H9 (cell line): ENCODE data around the gene SGCD. TPM values are rescaled to one million over a fixed set of nuclear protein-coding genes. Genes with fewer than 3 reads are reported as not detected.

Source experiments
- DNase-seq: peaks from one replicate; pipeline ENCODE4 v3.0.0-alpha.2; 2017
- H2AFZ ChIP-seq: one replicate; pipeline ENCODE4 v1.6.1; 2013; ENCODE audit warnings: mild to moderate bottlenecking, low read length, control low read depth, moderate library complexity
- H2AK5ac ChIP-seq: 2 replicates; pipeline ENCODE4 v1.6.1; 2013; ENCODE audit warnings: low read length, control low read depth, mixed read lengths; ENCODE audit not compliant: insufficient read length
- H2BK120ac ChIP-seq: one replicate; pipeline ENCODE4 v1.6.1; 2013; ENCODE audit warnings: low read depth, mild to moderate bottlenecking, low read length, control low read depth, inconsistent platforms; ENCODE audit not compliant: poor library complexity, severe bottlenecking
- H2BK12ac ChIP-seq: 2 replicates; pipeline ENCODE4 v1.6.1; 2013; ENCODE audit warnings: low read length, control low read depth, mixed read lengths, low read depth; ENCODE audit not compliant: insufficient read length
- H2BK15ac ChIP-seq: 2 replicates; pipeline ENCODE4 v1.6.1; 2013; ENCODE audit warnings: low read depth, low read length, control low read depth
- H2BK20ac ChIP-seq: one replicate; pipeline ENCODE4 v1.6.1; 2013; ENCODE audit warnings: low read depth, mild to moderate bottlenecking, low read length, control low read depth, inconsistent platforms; ENCODE audit not compliant: poor library complexity, severe bottlenecking
- H2BK5ac ChIP-seq: 2 replicates; pipeline ENCODE4 v1.6.1; 2013; ENCODE audit warnings: low read length, control low read depth, mixed read lengths; ENCODE audit not compliant: insufficient read length
- H3K14ac ChIP-seq: 2 replicates; pipeline ENCODE4 v1.6.1; 2013; ENCODE audit warnings: low read length, control low read depth; ENCODE audit not compliant: insufficient read depth
- H3K18ac ChIP-seq: 2 replicates; pipeline ENCODE4 v1.6.1; 2013; ENCODE audit warnings: low read depth, mild to moderate bottlenecking, mixed read lengths, low read length, control low read depth; ENCODE audit not compliant: insufficient read length
- H3K23ac ChIP-seq: 2 replicates; pipeline ENCODE4 v1.6.1; 2013; ENCODE audit warnings: low read length, control low read depth, mixed read lengths, low read depth; ENCODE audit not compliant: insufficient read length
- H3K23me2 ChIP-seq: 2 replicates; pipeline ENCODE4 v1.6.1; 2013; ENCODE audit warnings: low read depth, mild to moderate bottlenecking, mixed read lengths, low read length, control low read depth; ENCODE audit not compliant: insufficient read length, poor library complexity, severe bottlenecking
- H3K27ac ChIP-seq: 2 replicates; pipeline ENCODE4 v1.5.1; 2013; ENCODE audit warnings: low read length, control low read depth, mixed read lengths, low read depth; ENCODE audit not compliant: insufficient read length
- H3K27me3 ChIP-seq: 2 replicates; pipeline ENCODE4 v1.6.1; 2013; ENCODE audit warnings: low read length, control low read depth, inconsistent platforms; ENCODE audit not compliant: insufficient read depth
- H3K4ac ChIP-seq: 2 replicates; pipeline ENCODE4 v1.6.1; 2013; ENCODE audit warnings: low read depth, mild to moderate bottlenecking, control low read depth, inconsistent platforms, low read length, moderate library complexity
- H3K4me1 ChIP-seq: 2 replicates; pipeline ENCODE4 v1.6.1; 2013; ENCODE audit warnings: low read length, control low read depth, inconsistent platforms; ENCODE audit not compliant: insufficient read depth
- H3K4me2 ChIP-seq: 2 replicates; pipeline ENCODE4 v1.6.1; 2013; ENCODE audit warnings: low read length, control low read depth, mixed read lengths; ENCODE audit not compliant: insufficient read length, insufficient read depth
- H3K56ac ChIP-seq: 2 replicates; pipeline ENCODE4 v1.6.1; 2013; ENCODE audit warnings: low read depth, mild to moderate bottlenecking, mixed read lengths, low read length, control low read depth; ENCODE audit not compliant: insufficient read length
- H3K79me1 ChIP-seq: 2 replicates; pipeline ENCODE4 v1.6.1; 2013; ENCODE audit warnings: low read depth, mild to moderate bottlenecking, moderate library complexity, low read length, control low read depth, inconsistent platforms; ENCODE audit not compliant: insufficient read depth, poor library complexity, severe bottlenecking
- H3K79me2 ChIP-seq: 2 replicates; pipeline ENCODE4 v1.6.1; 2013; ENCODE audit warnings: low read length, control low read depth, inconsistent platforms; ENCODE audit not compliant: insufficient read depth
- H3K9ac ChIP-seq: 2 replicates; pipeline ENCODE4 v1.6.1; 2013; ENCODE audit warnings: low read length, control low read depth, mixed read lengths; ENCODE audit not compliant: insufficient read length; ENCODE audit errors: extremely low read depth
- H3K9me3 ChIP-seq: one replicate; pipeline ENCODE4 v1.6.1; 2013; ENCODE audit warnings: low read depth, low read length, inconsistent platforms; ENCODE audit not compliant: control insufficient read depth
- H3T11ph ChIP-seq: one replicate; pipeline ENCODE4 v1.6.1; 2013; ENCODE audit warnings: mild to moderate bottlenecking, low read length, control low read depth, inconsistent platforms
- H4K20me1 ChIP-seq: one replicate; pipeline ENCODE4 v1.6.1; 2013; ENCODE audit not compliant: control insufficient read depth, insufficient read length, insufficient read depth
- H4K5ac ChIP-seq: 2 replicates; pipeline ENCODE4 v1.6.1; 2013; ENCODE audit warnings: low read depth, mild to moderate bottlenecking, mixed read lengths, low read length, control low read depth; ENCODE audit not compliant: insufficient read length
- H4K8ac ChIP-seq: replicated peaks from 2 replicates; pipeline ENCODE4 v1.6.1; 2013; ENCODE audit warnings: low read length, control low read depth, mixed read lengths, low read depth; ENCODE audit not compliant: insufficient read length
- H4K91ac ChIP-seq: 2 replicates; pipeline ENCODE4 v1.6.1; 2013; ENCODE audit warnings: low read depth, mild to moderate bottlenecking, moderate library complexity, mixed read lengths, low read length, control low read depth; ENCODE audit not compliant: insufficient read length
- H3K27ac Mint-ChIP-seq, 3 experiments: 2 replicates in 2 of 3; 3 replicates in 1 of 3; pipeline ENCODE4 v1.8.0; 2020 to 2021; ENCODE audit warnings: mixed read lengths in 3 of 3, mild to moderate bottlenecking in 1 of 3, moderate library complexity in 1 of 3
- H3K27me3 Mint-ChIP-seq: 2 replicates; pipeline ENCODE4 v1.8.0; 2021; ENCODE audit warnings: low read depth, mild to moderate bottlenecking, moderate library complexity, mixed read lengths
- H3K36me3 Mint-ChIP-seq, 3 experiments: 2 replicates in 2 of 3; 3 replicates in 1 of 3; pipeline ENCODE4 v1.8.0; 2020 to 2021; ENCODE audit warnings: low read depth in 3 of 3, mixed read lengths in 3 of 3; ENCODE audit not compliant: insufficient read depth in 1 of 3
- H3K4me1 Mint-ChIP-seq, 2 experiments: 2 replicates each; pipeline ENCODE4 v1.8.0; 2020; ENCODE audit warnings: mixed read lengths in 2 of 2
- H3K4me3 Mint-ChIP-seq, 2 experiments: 2 replicates in 1 of 2; 3 replicates in 1 of 2; pipeline ENCODE4 v1.8.0; 2020 to 2021; ENCODE audit warnings: mild to moderate bottlenecking in 2 of 2, mixed read lengths in 2 of 2, moderate library complexity in 1 of 2
- H3K9me3 Mint-ChIP-seq, 2 experiments: 2 replicates in 1 of 2; 3 replicates in 1 of 2; pipeline ENCODE4 v1.8.0; 2020; ENCODE audit warnings: mild to moderate bottlenecking in 2 of 2, mixed read lengths in 2 of 2, moderate library complexity in 1 of 2
- WGBS: extraction: QIAGEN DNeasy Blood & Tissue Kit; methylation state at CpG from one replicate; pipeline ENCODE4 v1.1.7; 2013; ENCODE audit warnings: missing lambda C conversion rate, low lambda C conversion rate, mixed read lengths; ENCODE audit not compliant: insufficient read length; ENCODE audit errors: extremely low coverage; 5-methylcytosine and 5-hydroxymethylcytosine counted together
- total RNA-seq: library from RNA; stranded (reverse); gene quantifications from 2 replicates; pipeline ENCODE4 v1.2.1, GENCODE V29; 2021
- TF ChIP-seq, protein P1 (sequence below): fragments of 200-600 bp; sonication (generic); conservative IDR thresholded peaks from 3 replicates; pipeline ENCODE4 v1.8.0; 2021; ENCODE audit warnings: antibody characterized with exemption, mild to moderate bottlenecking

SGCD gene
- total RNA-seq, 1 experiment from 2014 or later, result 0.11 TPM

DNA sequence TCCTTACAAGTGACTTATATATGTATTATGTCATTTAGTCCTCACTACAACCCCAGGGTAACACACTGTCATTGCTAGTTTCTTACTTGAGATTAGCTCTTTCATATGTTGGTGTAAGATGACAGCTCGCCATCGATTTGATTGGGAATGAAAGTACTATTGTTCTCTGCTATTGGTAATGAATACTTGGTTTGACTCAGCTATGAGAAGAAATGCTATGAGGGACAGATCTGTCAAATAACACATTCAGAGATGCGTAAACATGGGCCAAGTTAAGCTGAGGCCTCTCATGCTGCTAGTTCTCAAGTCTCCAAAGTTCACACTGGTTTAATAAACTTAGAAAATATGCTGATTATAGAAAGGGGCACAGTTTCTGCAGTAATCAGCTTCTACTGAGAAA lies 142.7 kb downstream of the SGCD start:
- no peak overlapping the region for H2BK15ac ChIP-seq
- H3K27ac Mint-ChIP-seq, result no peak overlapping the region

More for the DNA sequence above, 142.7 kb downstream of the SGCD start:
- no peaks in the 10 kb centered on the region for H4K20me1 ChIP-seq
- no CpG with 5 or more reads among the region's 3 CpGs for WGBS
- no peaks in the 10 kb centered on the region for H3K27me3 Mint-ChIP-seq
- H3K27ac ChIP-seq, result no peak overlapping the region
- no peak overlapping the region for H3K18ac ChIP-seq
- H2BK20ac ChIP-seq, result no peak overlapping the region
- H2BK12ac ChIP-seq, result no peak overlapping the region
- DNase-seq, result no peak
- no peaks in the 10 kb centered on the region for H3K9me3 ChIP-seq
- no peak overlapping the region for H3K9ac ChIP-seq
- H3K4me1 Mint-ChIP-seq, result no peaks in the 10 kb centered on the region; a peak in 1 of 4 replicates
- no peak overlapping the region for H2AFZ ChIP-seq
- TF ChIP-seq, protein P1, sequence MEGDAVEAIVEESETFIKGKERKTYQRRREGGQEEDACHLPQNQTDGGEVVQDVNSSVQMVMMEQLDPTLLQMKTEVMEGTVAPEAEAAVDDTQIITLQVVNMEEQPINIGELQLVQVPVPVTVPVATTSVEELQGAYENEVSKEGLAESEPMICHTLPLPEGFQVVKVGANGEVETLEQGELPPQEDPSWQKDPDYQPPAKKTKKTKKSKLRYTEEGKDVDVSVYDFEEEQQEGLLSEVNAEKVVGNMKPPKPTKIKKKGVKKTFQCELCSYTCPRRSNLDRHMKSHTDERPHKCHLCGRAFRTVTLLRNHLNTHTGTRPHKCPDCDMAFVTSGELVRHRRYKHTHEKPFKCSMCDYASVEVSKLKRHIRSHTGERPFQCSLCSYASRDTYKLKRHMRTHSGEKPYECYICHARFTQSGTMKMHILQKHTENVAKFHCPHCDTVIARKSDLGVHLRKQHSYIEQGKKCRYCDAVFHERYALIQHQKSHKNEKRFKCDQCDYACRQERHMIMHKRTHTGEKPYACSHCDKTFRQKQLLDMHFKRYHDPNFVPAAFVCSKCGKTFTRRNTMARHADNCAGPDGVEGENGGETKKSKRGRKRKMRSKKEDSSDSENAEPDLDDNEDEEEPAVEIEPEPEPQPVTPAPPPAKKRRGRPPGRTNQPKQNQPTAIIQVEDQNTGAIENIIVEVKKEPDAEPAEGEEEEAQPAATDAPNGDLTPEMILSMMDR, result no peak
- H2AK5ac ChIP-seq, result peak overlapping the region; percentile 41
- no peaks in the 10 kb centered on the region for H3K79me1 ChIP-seq
- H2BK5ac ChIP-seq, result no peak overlapping the region
- H3K14ac ChIP-seq, result no peak overlapping the region
- no peaks in the 10 kb centered on the region for H3K9me3 Mint-ChIP-seq
- no peaks in the 10 kb centered on the region for H3K79me2 ChIP-seq
- no peak overlapping the region for H3K4me2 ChIP-seq
- H3K56ac ChIP-seq, result no peak overlapping the region
- no peak overlapping the region for H3K4ac ChIP-seq
- no peak overlapping the region for H4K5ac ChIP-seq
- H4K8ac ChIP-seq, result no peak overlapping the region
- no peak overlapping the region for H3K4me3 Mint-ChIP-seq
- H3K4me1 ChIP-seq, result no peaks in the 10 kb centered on the region
- no peak overlapping the region for H3K23ac ChIP-seq
- no peak overlapping the region for H4K91ac ChIP-seq
- no peaks in the 10 kb centered on the region for H3K23me2 ChIP-seq
- H3K27me3 ChIP-seq, result no peaks in the 10 kb centered on the region
- no peak overlapping the region for H3T11ph ChIP-seq
- H2BK120ac ChIP-seq, result no peak overlapping the region
- no peaks in the 10 kb centered on the region for H3K36me3 Mint-ChIP-seq
